ENCODE results near the gene ATF1. TPM values are rescaled to one million over a fixed set of nuclear protein-coding genes. Genes with fewer than 3 reads are reported as not detected.
"Not testable (repeated sequence)": the region's sequence is repeated elsewhere in the genome, so short reads cannot be mapped to it uniquely, and the experiment has no call there.

ATF1 gene
- total RNA-seq, 1 donor from 2014 or later = 22.1 TPM

DNA sequence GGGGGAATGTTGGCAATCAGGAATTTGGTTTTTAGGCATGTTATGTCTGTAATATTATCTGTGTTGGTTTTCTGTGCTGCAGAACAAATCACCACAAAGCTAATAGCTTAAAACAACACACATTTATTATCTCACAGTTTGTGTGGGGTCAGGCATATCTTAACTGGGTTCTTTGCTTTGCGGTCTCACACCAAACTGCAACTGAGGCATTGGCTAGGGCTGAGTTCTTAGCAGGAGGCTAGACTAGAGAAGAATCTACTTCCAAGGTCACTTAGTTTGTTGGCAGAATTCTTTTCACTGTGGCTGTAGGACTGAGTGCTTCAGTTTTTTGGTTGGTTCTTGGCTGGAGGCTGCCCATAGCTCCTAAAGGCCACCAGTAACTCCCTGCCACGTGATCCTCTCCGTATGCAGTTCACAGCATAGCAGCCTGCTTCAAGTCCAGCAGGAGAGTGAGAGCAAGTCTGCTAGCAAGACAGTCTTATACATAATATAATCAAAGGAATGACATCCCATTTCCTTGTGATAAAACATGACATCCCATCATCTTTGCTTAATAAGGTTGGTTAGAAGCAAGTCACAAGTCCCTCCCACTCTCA lies 21.6 kb downstream of the ATF1 start:
- ATAC-seq (ENCODE audit: poor library complexity) = no peak
- intact Hi-C loops (cut with DNase I) = no loop called here
- no peak for DNase-seq

DNA sequence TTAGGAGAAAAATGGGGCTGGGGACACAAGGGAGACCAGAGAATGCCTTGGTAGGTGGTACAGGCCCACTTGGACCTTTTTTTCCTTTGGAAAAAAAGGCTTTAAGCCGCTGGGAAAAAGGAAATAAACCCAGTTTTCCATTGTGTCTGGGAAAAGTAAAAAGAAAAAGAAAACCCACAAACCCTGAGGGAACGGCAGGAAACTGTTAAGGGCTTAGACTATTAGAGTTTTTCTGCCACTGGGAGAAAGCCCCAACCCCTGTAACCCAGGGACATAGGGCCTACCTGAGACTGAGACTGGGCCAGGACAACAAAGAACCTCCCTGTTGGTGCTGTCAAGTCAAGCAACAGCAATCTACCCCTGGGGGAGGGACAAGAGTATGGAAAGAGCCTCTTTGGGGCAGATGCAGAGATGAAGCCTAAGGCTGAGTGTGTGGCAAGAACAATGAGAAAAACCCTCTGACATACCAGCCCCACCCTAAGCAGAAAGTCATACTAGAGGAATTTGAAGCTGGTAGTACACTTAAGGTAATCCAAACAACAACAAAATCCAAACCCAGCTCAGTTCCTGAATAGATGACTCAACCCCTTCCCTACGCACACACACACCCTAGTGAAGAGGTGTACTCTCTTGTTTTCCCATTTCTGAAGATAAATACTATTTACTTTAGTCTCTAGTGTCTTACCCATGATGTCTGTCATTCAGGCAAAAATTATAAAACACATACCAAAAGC lies 22.8 kb downstream of the ATF1 start:
- DNase-seq (no peak), ATAC-seq (ENCODE audit: poor library complexity) (no peak)
- intact Hi-C loops (cut with DNase I) = no loop called here

DNA sequence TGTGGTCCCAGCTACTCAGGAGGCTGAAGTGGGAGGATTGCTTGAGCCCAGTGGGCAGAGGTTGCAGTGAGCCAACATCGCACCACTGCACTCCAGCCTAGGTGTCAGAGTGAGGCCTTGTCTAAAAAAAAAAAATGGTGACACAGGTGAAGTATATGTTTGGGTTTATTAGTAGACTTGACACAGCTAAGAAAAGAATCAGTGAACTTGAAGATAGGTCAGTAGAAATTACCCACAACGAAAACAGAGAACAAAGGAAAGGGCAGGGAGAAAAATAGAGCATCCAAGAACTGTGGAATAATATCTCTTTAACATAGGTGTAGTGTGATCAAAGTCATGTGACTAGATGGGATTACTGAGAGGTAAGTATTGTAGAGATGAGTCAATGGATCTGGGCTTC lies 23.7 kb downstream of the ATF1 start:
- intact Hi-C loops (cut with DNase I) = no loop called here
- DNase-seq = no peak
- ATAC-seq (ENCODE audit: poor library complexity) = no peak

- ATAC-seq (ENCODE audit: poor library complexity) (no peak), DNase-seq (no peak)
- intact Hi-C loops (cut with DNase I) = no loop called here
These were observed 24.7 kb downstream of the ATF1 start for GRCh38 chr12:50788561-50788960.

DNA sequence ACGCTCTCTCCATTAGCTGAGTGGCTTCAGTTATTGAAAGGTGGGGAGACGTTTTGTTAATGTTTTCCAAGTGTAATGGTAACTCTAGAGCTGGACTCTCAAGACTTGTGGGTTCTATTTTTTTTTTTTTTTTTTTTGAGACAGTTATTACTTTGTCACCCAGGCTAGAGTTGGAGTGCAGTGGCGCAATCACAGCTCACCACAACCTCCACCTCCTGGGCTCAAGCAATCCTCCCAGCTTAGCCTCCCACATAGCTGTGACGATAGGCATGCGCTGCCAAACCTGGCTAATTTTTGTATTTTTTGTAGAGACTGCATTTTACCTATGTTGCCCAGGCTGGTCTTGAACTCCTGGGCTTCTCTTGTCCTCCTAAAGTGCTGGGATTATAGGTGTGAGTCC lies 26.2 kb downstream of the ATF1 start:
- no peak for DNase-seq
- intact Hi-C loops (cut with DNase I) = no loop called here
- ATAC-seq (ENCODE audit: poor library complexity) = no peak

- no peak for DNase-seq
- intact Hi-C loops (cut with DNase I) = no loop called here
- no peak for ATAC-seq (ENCODE audit: poor library complexity)
These were observed 36.0 kb downstream of the ATF1 start for GRCh38 chr12:50799908-50800307.

DNA sequence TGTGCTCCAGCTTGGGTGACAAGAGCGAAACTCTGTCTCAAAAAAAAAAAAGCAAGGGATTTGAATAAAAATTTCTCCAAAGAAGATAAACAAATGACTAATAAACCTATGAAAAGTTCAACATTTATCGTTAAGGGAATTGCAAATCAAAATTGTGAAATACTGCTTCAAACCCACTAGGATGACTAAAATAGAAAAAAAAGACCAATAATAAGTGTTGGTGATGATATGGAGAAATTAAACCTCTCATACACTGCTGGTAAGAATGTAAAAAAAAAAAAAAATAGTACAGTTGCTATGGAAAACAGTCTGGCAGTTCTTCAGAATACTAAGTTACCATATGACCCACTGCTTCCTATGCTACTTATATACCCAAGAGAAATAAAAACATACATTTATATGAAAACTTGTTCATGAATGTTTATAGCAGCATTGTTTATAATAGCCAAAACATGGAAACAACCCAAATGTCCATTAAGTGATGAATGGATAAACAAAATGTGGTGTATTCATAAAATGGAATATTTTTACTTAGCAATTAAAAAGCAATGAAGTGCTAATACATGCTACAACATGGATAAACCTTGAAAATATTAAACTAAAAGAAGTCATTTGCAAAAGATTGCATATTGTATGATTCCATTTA lies 39.5 kb downstream of the ATF1 start:
- ATAC-seq (ENCODE audit: poor library complexity) (no peak), DNase-seq (no peak)
- intact Hi-C loops (cut with DNase I) = no loop called here

- no peak for DNase-seq
- no peak for ATAC-seq (ENCODE audit: poor library complexity)
- intact Hi-C loops (cut with DNase I) = no loop called here
These were observed 42.3 kb downstream of the ATF1 start for GRCh38 chr12:50806176-50806575.

- intact Hi-C loops (cut with DNase I); DNase-seq; ATAC-seq (ENCODE audit: poor library complexity): not testable (repeated sequence)
These were observed 45.2 kb downstream of the ATF1 start for GRCh38 chr12:50809131-50809530.

- DNase-seq; ATAC-seq (ENCODE audit: poor library complexity); intact Hi-C loops (cut with DNase I): not testable (repeated sequence)
These were observed 51.0 kb downstream of the ATF1 start for GRCh38 chr12:50814921-50815320.

- intact Hi-C loops (cut with DNase I) = loop anchor here (10.0 kb wide), 1 partner anchor 525 kb away; the partner anchor contains the start of gene CELA1
These were observed 56.3 kb downstream of the ATF1 start for GRCh38 chr12:50820177-50820576.

DNA sequence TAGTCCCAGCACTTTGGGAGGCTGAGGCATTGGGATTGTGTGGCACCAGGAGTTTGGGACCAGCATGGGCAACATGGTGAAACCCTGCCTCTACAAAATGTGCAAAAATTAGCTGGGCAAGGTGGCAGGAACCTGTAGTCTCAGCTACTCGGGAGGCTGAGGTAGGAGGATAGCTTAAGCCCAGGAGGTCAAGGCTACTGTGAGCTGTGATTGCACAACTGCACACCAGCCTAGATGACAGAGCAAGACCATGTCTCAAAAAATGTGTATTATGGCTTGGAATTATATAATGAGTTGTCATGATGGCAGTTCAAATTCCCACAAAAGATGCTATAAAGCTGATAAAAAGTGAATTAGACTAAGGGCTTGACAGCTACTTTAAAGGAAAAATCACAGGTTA lies 58.2 kb downstream of the ATF1 start:
- intact Hi-C loops (cut with DNase I) = loop anchor here (10.0 kb wide), 1 partner anchor 523 kb away; the partner anchor contains the start of gene CELA1
- no peak for ATAC-seq (ENCODE audit: poor library complexity)

More at GRCh38 chr12:50820177-50820576, 56.3 kb downstream of the ATF1 start:
- no peak for DNase-seq
- ATAC-seq (ENCODE audit: poor library complexity) = no peak

DNA sequence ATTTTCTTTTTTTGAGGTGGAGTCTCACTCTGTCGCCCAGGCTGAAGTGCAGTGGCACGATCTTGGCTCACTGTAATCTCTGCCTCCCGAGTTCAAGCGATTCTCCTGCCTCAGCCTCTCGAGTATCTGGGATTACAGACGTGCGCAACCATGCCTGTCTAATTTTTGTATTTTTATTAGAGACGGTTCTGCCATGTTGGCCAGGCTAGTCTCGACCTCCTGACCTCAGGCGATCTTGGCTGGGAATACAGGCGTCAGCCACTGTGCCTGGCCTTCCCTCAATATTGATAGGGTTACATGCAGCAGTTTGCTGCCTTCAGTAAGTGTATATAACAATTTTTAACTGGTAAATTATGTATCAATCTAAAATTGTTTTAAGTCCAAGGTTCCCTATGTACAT lies 59.8 kb downstream of the ATF1 start:
- not testable (repeated sequence) for ATAC-seq (ENCODE audit: poor library complexity)
- intact Hi-C loops (cut with DNase I) = loop anchor here (2.0 to 10.0 kb wide), 2 partner anchors 163 to 521 kb away; partner anchors contain the start of gene CELA1

More for the DNA sequence above, 58.2 kb downstream of the ATF1 start:
- DNase-seq = no peak

GRCh38 chr12:50824914-50825313 lies 61.0 kb downstream of the ATF1 start:
- intact Hi-C loops (cut with DNase I) = loop anchor here (2.0 to 10.0 kb wide), 2 partner anchors 162 to 520 kb away; partner anchors contain the start of gene CELA1
- DNase-seq (no peak), ATAC-seq (ENCODE audit: poor library complexity) (peak; percentile 61)

More for the DNA sequence above, 59.8 kb downstream of the ATF1 start:
- DNase-seq = not testable (repeated sequence)

DNA sequence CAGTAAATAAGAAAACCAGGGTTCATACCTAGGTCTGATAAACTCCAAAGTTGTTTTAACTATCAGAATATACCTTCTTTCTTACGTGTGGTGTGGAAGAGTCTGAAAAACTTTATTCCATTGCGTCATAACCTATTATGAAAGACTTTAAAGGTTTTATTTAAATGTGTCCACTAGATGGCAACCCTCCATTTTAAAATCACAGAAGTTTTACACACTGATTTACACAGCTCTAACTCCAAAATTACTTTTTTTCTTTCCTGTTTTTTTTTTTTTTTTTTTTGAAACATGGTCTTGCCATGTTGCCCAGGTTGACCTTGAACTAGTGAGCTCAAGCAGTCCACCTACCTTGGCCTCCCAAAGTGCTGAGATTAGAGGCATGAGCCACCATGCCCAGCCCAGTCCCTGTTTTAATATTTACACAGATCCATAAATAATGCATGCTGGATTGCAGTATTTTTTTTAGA lies 61.5 kb downstream of the ATF1 start:
- intact Hi-C loops (cut with DNase I) = loop anchor here (2.0 to 10.0 kb wide), 2 partner anchors 161 to 519 kb away; partner anchors contain the start of gene CELA1
- DNase-seq = no peak
- peak; percentile 91 for ATAC-seq (ENCODE audit: poor library complexity)

DNA sequence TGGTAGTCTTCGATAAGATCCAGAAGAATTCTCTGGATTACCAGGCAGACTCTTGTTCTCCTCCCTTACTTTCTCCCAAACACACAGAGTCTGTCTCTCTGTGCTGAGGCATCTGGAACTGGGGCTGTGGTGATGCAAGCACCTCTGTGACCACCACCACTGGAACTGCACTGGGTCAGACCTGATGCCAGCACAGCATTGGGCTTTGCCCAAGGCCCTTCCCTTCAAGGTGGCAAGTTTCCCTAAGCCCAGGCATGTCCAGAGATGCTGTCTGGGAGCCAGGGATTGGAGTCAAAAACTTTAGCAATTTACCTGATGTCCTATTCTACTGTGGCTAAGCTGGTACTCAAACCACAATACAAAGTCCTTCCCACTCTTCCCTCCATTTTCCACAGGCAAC lies 64.2 kb downstream of the ATF1 start:
- intact Hi-C loops (cut with DNase I) = loop anchor here (10.0 kb wide), 1 partner anchor 517 kb away; the partner anchor contains the start of gene CELA1
- no peak for ATAC-seq (ENCODE audit: poor library complexity)
- no peak for DNase-seq

DNA sequence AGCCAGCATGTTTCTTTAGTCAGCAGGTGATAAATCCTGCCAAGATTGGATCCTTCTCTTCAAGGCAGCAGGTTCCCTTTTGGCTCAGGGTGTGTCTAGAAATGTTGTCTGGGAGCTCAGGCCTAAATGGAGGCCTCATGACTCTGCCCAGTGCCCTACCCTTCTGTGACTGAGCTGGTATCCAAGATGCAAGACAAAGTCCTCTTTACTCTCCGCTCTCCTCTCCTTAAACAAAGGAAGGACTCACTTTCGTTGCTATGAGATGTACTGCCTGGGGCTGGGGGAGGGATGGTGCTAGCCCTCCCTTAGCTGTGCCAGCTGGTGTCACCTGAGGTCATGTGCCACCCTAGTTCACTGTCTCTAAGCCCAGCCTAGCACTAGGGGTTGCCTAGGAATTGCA lies 65.0 kb downstream of the ATF1 start:
- ATAC-seq (ENCODE audit: poor library complexity) = no peak
- intact Hi-C loops (cut with DNase I) = loop anchor here (10.0 kb wide), 1 partner anchor 516 kb away; the partner anchor contains the start of gene CELA1
- no peak for DNase-seq

DNA sequence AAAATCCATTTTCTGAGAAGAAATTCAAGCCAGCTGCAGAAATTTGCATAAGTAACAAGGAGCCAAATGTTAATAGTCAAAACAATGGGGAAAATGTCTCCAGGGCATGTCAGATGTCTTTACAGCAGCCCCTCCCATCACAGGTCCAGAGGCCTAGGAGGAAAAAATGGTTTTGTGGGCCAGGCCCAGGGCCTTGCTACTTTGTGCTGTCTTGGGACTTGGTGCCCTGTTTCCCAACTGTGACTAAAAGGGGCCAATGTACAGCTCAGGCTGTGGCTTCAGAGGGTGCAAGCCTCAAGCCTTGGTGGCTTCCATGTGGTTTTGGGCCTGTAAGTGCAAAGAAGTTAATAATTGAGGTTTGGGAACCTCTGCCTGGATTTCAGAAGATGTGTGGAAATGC lies 69.9 kb downstream of the ATF1 start:
- intact Hi-C loops (cut with DNase I) = loop anchor here (5.0 kb wide), 1 partner anchor 94 kb away; a partner anchor contains a TSS
- not testable (repeated sequence) for DNase-seq; ATAC-seq (ENCODE audit: poor library complexity)

- intact Hi-C loops (cut with DNase I) = no loop called here
- ATAC-seq (ENCODE audit: poor library complexity) (no peak), DNase-seq (no peak)
These were observed 75.1 kb downstream of the ATF1 start for GRCh38 chr12:50839042-50839441.

All from Right ventricle myocardium superior (tissue), 1 donor.